HUDEP-2 (cell line): Measurements from ENCODE around the gene BAZ1B.
"Not testable (repeated sequence)": the region's sequence is repeated elsewhere in the genome, so short reads cannot be mapped to it uniquely, and the experiment has no call there.

Experiments used
- DNase-seq, 76 experiments: peaks; one replicate each; lab custom pipeline; 2025; ENCODE audit not compliant: unreplicated experiment in 76 of 76; lab: John Stamatoyannopoulos, UW

BAZ1B gene

GRCh38 chr7:73504920-73505319 is 17.2 kb downstream of the BAZ1B start:
- DNase-seq = no peak

DNA sequence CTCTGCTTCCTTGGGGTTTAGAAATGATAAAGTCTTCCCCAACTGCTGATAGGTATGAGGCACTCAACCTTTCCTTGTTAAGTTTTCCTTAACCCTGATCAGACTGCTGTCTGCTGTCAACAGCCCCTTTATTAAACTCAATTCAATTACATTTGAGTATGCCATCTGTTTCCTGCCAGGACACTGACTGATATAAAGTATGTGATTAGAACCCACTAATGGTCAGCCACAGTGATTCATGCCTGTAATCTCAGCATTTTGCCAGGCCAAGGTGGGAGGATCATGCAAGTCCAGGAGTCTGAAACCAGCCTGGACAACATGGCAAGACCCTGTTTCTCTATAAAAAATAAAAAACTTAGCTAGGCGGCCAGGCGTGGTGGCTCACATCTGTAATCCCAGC is 18.1 kb downstream of the BAZ1B start:
- DNase-seq = no peak

DNA sequence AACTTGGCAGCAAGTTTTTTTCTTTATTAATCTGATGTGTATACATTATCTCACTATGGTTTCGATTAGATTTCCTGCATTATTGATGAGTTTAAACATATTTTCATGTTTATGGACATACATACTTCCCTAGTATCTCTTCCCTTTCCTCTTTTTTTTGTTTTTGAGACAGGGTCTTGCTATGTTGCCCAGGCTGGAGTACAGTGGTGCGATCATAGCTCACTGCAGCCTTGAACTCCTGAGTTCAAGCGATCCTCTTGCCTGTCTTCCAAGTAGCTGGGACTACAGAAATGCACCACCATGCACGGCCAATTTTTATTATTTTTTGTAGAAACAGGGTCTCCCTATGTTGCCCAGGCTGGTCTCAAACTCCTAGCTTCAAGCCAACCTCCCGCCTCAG is 18.9 kb downstream of the BAZ1B start:
- no peak for DNase-seq

- DNase-seq = no peak
Observed at GRCh38 chr7:73496626-73497025, 25.5 kb downstream of the BAZ1B start.

DNA sequence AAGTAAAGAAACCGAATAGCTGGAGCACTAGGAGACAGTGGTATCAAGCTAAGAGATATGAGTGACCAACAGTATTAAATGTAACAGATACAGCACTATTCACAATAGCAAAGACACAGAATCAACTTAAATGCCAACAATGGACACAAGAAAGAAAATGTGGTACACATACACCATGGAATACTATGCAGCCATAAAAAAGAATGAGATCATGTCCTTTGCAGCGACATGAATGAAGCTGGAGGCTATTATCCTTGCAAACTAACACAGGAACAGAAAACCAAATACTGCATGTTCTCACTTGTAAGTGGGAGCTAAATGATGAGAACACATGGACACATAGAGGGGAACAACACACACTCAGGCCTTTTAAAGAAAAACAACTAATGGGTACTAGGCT is 26.6 kb downstream of the BAZ1B start:
- DNase-seq = not testable (repeated sequence)

- DNase-seq = no peak
Observed at GRCh38 chr7:73489976-73490375, 32.1 kb downstream of the BAZ1B start.

DNA sequence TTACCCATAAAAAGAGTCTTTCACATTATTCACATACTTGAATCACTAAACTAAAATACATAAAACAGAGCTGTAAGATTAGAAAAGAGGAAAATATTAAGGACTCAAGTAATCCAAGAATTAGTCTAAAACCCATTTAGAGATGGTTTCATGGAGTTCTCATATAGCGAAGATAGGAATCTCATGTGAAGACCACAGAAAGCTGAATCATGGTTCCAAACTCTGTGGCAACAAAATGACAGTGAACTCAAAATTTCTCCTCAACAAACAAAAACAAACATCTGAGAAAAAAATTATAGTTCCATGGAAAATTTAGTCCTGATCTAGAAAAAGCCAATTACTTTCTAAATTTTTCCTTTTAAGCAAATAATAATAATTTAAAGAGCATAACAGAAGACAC is 34.6 kb downstream of the BAZ1B start:
- DNase-seq = no peak

GRCh38 chr7:73483171-73483570 is 38.9 kb downstream of the BAZ1B start:
- no peak for DNase-seq

DNA sequence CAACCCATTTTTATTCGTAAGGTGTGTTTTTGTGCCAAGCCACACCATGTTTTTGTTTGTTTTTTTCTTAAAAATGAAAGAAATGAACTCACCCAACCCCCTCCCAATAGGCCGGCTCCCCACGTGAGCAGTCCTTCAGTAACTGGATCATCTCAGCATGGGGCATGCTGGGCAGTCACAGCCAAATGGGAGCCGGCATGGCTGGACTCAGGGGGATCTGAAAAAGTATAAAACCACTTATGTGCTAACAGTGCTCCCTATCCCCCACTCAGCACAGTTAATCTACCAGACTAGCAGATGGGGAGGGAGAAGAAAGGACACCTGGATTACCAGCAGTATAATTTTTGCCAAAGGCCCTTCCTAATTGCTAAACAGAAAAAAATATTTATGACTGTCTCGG is 39.3 kb downstream of the BAZ1B start:
- no peak for DNase-seq

DNA sequence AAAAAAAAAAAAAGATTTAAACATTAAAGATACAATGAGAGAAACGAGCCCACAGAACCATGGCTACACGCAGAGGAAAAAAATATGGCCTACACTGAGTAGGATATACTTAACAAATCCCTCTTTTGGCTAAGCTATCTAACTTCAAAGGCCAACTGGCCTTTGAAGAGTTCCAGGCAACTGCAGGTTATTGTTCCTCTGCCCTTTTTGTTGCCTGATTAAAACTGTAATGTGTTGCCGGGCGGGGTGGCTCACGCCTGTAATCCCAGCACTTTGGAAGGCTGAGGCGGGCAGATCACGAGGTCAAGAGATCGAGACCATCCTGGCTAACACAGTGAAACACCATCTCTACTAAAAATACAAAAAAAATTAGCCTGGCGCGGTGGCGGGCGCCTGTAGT is 40.6 kb downstream of the BAZ1B start:
- not testable (repeated sequence) for DNase-seq

DNA sequence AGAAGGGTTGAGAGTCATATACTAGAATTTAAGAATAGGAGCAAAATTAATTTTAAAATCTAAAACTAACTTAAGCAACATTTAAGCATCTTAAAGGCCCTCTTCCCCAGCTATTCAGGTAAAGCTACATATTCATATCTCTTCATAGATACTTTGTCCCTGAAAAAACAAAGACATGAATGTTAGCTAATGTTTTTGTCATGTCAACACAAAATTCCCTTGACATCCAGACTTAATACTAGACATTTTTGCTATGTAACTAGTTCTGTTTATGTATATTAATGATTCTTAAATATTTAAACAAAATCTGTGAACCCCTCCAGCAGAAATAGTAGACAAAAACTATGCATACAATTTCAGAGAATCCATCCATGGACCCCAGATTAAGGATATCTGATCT is 43.5 kb downstream of the BAZ1B start:
- DNase-seq = no peak

DNA sequence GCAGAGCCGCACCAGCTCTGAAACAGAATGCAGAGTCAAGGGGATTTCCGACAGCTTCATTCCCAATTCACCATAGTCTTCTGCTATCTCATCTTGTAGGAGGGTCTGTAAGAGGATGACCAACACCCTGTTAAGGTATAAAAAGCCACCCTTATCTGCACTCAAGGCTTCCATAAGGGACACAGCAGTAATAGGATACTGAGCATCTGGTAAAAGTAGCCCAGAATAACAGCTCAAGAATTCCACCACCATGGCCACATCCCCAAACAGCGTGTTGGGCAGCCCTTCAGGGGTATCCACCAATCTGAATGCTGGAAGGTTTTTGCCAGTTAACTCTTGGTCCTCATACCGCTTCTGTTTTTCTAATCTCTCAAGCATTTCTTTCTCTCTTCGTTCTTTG is 44.7 kb downstream of the BAZ1B start:
- DNase-seq = no peak

GRCh38 chr7:73470208-73470607 is 51.9 kb downstream of the BAZ1B start:
- DNase-seq = no peak

DNA sequence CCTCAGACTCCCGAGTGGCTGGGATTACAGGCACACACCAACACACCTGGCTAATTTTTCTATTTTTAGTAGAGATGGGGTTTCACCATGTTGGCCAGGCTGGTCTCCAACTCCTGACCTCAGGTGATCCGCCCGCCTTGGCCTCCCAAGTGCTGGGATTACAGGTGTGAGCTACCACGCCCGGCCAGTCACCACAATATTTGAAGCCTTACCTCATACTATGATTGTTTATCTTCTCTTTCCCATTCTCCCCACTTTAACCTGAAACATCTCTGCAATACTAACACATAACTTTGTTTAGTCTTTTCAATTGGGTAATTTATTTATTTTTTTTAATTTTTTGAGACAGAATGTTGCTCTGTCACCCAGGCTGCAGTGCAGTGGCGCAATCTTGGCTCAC is 55.0 kb downstream of the BAZ1B start:
- not testable (repeated sequence) for DNase-seq

- no peak for DNase-seq
Observed at GRCh38 chr7:73466112-73466511, 56.0 kb downstream of the BAZ1B start.

GRCh38 chr7:73463966-73464365 is 58.1 kb downstream of the BAZ1B start:
- no peak for DNase-seq

DNA sequence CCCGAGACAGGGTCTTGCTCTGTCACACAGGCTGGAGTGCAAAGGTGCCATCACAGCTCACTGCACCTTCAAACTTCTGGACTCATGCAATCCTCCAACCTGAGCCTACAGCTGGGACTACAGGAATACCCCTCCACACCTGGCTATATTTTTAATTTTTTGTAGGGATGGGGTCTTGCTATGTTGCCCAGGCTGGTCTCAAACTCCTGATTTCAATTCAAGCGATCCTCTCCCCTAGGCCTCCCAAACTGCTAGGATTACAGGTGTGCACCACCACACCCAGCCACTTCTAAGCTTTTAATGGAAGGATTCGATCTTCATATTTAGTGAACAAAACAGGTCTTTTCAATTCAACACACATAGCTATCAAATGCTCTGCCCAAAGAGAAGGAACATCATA is 58.8 kb downstream of the BAZ1B start:
- DNase-seq = no peak

GRCh38 chr7:73461782-73462285 is 60.3 kb downstream of the BAZ1B start:
- no peak for DNase-seq

- DNase-seq = no peak
Observed at GRCh38 chr7:73454424-73454823, 67.7 kb downstream of the BAZ1B start.

- peak in 2 of 76 experiments; percentile 1 to 5 for DNase-seq
Observed at GRCh38 chr7:73452999-73453635, 69.0 kb downstream of the BAZ1B start.

DNA sequence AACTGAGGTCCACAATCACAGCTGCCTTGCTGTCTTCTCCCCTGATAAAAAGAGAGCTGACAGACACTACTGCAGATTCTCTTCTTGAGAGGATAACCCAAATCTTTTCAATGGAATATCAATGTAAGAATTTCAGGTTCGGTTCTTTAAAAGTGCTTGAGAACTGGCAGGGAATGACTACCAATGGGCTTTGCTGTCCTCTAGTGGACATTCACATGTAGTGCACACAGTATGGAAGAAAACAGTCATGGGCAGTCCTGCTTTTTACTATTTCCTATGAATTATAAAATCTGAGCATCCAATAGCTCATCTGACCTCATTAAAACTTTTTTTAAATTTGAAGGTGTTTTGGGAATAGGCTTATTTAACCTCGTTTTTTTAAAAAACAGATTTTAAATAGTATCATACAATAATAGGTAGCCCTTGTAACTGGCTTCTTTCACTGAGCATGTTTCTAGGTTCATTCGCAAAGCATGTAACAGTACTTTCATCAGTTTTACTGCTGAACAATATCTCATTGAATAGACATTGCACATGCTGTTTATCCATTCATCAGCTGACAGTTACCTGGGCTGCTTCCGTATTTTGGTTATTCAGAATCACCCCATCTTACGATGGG is 70.2 kb downstream of the BAZ1B start:
- peak in 28 of 76 experiments; percentile 4 to 54 (median 22) for DNase-seq

- no peak for DNase-seq
Observed at GRCh38 chr7:73449422-73449821, 72.7 kb downstream of the BAZ1B start.

DNA sequence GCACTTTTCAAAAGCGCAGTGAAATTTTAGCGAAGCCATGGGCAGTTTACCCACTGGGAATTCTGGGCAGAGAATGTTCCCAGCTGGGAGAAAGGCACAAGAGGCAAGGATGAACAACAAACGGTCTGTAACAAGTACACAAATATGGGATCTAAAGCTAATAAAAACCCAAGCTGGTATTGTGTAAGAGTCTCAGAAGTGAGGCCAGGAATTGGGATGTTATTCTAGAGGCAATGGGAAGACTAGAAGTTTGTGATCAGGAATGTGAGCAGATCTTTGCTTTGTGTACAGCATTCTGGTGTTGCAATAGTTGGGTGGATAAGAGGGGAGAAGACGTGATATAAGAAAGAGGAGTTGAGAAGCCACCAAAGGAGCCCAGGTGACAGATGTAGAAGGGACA is 73.5 kb downstream of the BAZ1B start:
- no peak for DNase-seq
